Activated CD4-positive, alpha-beta T cell treated with anti-CD3 and anti-CD28 coated beads for 24 hours (primary cell): Measurements from ENCODE around the gene NUS1.
A peak's percentile ranks its signal among the peaks of the same experiment; 100 is the strongest.
"Not testable (repeated sequence)": the region's sequence is repeated elsewhere in the genome, so short reads cannot be mapped to it uniquely, and the experiment has no call there.

ENCODE experiments used
- DNase-seq, 2 donors: peaks; one replicate each; pipeline ENCODE4 v3.0.0-alpha.2; 2020; ENCODE audit warnings: low read depth in 2 of 2

NUS1 gene

DNA sequence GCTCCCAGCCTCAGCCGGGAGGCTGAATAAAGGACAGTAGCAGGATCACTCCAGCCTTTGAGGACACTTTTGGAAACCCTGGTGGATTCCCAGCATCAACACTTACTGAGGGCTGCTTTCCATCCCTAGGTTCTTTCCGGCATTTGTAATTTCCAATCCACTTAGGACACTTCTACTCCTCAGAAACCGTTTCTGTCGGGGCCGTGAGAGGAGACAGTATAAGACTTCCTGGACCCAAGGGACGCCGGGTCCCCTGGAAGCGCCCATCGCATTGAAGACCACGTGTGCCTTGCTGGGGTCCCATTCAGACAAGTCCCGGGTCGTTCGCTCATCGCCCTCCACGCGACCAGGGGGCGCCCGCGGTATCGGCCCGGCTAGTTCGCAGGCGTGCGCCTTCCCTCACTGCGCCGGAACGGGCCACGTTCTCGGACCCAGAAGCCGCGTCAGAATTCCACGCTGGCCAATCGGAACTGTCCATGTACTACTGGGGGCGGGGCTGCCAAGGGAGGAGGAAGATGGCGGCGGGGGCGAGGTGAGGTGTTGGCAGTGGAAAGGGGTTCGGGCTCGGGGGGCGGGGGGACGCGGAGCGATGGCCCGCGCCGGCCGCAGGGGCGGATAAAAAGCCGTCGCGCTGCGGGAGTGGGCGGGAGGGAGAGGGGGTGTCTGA, at the start of gene NUS1:
Gene NUS1 (plus strand): TSS at position 479 of the 667 bp plus-strand sequence. CDS start 202 bp downstream, outside the sequence.
- peak; percentile 96 to 98 for DNase-seq

DNA sequence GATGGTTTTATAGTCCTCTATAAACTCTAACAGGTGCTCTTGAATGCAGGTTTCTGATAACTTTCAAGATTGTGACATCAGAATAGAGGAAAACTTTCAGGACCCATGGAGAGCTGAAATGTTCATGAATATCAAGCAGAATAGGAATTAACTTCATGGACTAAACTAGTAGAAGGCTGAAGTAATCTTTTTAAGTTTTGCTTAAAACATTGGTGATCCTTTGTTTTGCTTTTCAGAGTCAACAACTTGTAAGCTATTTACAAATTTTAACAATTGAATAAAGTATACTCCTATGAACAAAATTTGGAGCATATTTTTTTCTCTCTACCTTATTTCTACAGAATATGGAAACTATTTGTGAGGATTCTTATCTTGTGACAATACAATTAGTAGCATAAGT, 47.7 kb upstream of the NUS1 start:
- no peak for DNase-seq

DNA sequence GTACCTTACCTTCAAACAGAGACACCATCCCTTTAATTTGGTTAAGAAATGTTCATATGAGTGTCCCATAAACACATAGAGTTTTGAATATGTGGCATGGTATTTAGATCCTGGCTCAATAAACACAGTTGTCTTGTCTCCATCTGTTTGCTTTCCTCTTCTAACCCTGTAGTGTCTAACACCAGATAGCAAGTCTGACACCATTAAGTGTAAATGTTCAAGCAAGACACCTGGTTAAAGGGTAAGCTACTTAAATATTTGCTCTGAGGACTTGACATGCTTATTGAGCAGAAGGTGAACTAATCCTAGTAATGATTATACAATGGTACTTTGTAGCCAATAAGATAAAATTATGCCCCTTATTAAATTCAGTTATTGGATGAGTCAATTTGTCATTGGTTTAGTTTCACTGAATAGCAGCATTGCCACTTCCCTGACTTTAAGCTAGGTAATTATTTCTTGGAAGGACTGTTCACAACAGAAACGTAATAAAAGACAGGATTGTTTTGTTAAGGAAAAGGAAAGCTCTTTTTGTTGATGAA, 46.1 kb upstream of the NUS1 start:
- no peak for DNase-seq

DNA sequence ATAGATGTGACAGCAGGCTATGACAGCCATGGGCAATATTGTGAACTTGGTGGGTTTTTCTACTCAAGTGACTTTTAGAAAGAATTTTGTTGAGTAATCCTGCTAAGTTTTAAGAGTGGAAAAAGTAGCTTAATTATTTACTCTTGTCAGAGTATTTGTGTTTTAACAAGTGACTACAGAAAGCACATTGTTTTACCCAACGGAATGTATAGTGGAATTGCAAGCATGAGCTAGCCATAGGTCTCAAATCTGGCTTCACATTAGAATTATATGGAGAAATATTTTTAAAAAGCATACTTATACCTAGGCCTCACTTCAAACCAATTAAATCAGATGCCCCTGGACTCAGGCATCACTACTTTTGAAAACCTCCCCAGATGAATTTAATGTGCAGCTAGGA, 37.5 kb upstream of the NUS1 start:
- DNase-seq, result no peak

DNA sequence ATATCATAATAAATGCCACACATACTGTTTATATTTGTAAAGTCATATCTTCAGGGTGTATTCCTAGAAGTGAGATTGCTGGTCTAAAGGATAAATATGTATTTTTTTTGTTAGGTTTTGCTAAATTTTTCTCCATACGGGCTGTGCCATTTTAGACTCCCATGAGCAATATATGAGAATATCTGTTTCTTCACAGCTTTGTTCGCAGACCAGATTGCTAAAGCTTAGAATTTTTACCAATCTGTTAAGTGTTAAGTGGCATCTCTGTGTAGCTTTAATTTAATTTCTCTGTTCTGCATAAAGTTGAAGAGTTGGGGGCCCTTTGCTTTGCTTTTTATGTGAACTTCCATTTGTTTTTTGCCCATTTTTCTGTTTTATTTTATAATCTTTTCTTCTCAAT, 32.3 kb upstream of the NUS1 start:
- DNase-seq, result no peak

DNA sequence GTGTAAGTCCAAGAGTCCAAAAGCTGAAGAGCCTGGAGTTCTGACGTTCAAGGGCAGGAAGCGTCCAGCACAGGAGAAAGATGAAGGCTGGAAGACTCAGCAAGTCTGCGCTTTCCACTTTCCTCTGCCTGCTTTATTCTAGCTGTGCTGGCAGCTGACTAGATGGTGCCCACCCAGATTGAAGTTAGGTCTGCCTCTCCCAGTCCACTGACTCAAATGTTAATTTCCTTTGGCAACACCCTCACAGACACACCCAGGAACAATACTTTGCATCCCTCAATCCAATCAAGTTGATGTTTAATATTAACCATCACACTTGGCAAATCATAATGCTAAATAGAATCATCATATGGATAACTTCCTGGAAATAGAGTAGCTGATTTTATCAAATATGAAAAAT, 23.3 kb upstream of the NUS1 start:
- DNase-seq, result not testable (repeated sequence)

DNA sequence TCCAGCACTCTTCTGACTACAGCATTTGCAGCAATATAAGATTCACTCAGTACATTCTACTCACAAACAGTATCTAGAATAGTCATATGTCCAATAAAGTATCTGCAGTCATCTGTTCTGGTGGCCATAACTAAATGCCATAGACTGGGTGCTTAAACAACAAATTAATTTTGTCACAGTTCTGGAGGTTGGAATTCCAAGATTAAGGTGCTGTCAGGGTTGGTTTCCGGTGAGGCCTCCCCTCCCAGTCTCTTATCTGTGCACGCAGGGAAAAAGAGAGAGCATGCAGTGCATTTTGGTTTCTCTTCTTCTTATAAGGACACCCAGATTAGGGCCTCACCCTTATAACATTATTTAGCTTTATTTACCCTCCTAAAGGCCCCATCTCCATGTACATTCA, 21.3 kb upstream of the NUS1 start:
- no peak for DNase-seq

DNA sequence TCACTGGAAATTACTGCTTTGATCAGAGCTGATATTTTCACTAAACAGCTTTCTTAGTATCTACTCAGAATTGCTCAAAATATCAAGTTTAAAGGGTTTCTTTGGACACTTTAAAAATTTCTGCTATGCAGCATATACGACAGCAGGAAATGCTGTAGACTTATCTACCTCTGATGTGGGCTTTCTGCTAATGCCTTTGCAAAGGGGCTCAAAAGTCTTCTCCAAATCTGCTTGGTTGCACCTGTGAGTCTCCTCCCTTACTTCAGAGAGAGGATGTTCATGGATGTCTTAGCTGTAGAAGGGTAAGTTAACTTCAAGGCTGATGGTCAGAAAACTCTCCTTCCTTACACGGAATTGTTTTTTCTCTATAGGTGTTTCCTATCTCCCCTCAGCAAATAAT, 19.9 kb upstream of the NUS1 start:
- DNase-seq, result no peak

DNA sequence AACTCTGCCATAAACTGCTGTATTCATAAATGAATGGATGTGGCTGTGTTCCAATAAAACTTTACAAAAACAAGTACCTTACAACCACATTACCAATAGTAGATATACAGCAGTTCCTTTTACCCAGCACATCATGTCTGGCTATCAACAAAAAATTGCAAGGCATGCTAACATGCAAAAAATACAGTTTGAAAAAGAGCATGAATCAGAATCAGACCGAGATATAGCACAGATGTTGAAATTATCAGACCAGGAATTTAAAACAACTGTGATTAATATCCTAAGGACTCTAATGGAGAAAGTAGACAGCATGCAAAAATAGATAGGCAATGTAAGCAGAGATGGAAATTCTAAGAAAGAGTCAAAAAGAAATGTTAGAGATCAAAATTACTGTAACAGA, 8.4 kb upstream of the NUS1 start:
- DNase-seq, result no peak

DNA sequence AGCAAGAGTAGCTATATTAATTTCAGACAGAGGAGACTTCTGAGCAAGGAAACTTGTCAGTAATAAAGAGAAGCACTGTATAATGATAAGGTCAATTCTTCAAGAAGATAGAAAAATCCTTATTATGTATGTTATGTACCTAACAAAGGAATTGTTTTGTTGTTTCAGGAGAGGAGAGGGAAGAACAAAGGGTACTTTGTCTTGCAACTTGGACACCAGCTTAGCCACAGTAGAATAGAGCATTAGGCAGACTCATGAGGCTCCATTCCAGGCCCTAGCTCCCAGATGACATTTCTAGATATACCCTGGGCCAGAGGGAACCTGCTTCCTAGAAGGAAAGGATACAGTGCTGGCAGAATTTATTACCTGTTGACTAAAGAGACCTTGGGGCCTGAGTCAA, 6.5 kb upstream of the NUS1 start:
- no peak for DNase-seq

DNA sequence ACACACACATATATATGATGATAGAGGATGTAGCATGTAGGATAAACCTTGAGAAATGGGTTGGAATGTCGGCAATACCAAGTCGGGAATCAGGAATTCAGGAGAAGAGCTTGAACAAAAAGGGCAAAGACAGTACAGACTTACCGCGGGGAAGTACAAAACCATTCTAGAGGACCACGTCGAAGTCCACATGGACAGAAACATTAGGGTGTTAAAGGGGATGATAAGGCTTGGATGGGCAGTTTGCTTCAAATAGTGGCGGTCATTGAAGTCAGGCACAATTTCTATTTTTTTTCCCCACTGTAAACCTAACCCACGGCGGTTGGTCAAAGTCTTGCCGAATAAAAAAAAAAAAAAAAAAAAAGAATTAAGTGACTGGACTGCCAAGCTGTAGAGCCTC, 766 bp upstream of the NUS1 start:
- no peak for DNase-seq

DNA sequence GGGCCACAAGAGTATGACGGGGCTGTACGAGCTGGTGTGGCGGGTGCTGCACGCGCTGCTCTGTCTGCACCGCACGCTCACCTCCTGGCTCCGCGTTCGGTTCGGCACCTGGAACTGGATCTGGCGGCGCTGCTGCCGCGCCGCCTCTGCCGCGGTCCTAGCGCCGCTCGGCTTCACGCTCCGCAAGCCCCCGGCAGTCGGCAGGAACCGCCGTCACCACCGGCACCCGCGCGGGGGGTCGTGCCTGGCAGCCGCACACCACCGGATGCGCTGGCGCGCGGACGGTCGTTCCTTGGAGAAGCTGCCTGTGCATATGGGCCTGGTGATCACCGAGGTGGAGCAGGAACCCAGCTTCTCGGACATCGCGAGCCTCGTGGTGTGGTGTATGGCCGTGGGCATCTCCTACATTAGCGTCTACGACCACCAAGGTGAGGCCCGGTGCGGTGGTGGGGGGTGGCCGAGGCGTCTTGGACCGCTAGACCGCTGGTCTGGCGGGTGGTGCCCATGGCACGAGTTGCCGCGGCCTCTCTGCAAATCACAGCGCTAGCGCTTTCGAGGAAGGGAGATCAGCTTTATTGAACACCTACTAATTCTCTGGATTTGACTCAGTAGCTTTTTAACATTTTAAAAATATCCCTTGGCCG, 511 bp downstream of the NUS1 start:
- not testable (repeated sequence) for DNase-seq

DNA sequence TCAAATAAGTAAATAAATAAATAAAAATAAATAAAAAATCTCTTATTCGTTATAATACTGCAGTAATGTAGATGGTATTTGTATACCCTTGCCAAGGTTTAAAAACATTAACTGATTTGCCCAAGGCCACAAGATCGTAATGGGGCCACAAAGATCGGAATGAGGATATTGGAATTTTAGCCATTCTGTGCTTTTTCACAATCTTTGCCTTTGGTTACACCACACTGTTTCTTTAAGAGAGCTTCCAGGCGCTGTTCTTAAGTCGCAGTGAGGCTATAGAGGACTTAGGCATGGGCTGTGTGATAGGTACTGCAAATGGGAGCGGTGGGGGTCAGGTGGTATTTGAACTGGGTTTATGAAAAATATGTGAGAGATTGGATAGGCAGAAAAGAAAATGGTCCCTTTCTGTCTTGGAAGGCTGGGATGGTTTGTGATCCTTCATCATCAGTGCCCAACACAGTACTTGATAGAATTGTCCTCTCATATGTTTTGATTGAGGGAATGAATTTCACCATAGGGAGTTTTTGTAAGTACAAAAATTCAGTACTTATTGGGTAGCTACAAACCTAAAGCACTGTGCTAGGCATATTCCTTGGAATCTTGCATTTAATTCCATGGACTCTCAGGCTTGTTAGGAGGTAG, 1.4 kb downstream of the NUS1 start:
- no peak for DNase-seq

DNA sequence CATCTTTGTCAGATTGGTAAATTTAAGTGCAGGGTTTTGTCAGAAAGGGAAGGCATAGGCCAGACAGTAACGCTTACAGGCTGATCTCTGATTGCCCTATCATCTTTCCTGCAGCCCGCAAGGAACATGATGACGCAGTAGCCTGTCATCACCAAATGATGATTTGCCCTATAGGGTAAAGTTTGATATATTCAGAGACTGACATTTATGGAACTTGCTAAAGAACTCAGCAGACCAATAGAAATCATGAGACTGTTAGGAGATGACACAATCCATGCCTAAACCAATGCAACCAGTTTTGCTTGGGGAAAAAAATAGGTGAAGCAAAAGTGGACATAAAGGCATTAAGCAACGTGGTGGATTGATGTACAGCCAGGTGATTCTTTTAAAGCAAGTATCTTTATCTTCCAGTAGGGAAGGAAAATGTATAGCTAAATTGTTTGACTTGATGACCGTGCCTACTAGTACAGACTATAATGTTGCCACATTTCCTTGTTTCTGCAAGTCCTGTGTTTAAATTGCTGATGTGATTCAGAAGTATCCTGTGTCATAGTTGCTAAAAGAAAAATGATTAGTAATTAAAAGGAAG, 2.4 kb downstream of the NUS1 start:
- no peak for DNase-seq

DNA sequence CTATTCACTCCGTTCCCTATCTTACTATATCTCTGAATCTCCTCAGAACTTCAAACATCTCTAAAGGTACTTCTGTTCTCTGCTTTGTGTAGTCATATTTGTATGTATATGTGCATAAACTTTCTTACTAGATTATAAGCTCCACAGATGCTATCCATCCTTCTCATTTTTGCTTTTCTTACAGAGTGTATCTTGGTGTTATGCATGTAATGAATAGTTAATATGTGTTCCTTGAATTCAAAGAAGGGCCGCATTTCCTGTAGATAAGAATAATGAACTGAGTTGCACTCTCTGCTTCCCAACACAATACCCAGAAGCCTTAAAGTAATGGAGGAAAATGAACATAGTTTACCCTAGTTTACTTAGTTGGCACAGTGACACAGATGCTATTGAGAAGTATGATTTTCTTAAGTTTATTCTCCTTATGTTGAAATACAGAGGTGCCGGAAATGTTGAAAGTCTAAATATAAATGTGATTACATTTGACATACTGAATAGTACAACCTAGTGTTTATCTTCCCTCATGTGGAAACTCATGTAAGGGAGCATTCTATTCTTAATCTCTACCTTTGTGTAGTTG, 6.0 kb downstream of the NUS1 start:
- no peak for DNase-seq

DNA sequence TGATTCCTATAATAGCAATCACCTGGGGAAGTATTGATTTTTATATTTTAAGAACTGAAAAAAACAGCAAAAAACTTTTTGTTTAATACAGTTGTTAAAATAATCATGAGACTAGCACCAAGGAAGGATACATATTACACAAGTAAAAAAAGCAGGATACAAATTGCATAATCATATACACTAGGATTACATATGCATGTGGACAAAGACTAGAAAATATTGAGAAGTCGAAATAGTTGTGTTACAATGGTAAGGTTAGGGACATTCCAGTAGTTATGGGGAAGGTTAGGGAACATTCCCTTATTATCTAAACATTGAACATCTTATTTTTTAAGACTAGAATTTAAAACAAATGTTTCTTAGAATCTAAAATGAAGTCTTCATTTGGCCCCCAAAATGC, 9.5 kb downstream of the NUS1 start:
- no peak for DNase-seq

DNA sequence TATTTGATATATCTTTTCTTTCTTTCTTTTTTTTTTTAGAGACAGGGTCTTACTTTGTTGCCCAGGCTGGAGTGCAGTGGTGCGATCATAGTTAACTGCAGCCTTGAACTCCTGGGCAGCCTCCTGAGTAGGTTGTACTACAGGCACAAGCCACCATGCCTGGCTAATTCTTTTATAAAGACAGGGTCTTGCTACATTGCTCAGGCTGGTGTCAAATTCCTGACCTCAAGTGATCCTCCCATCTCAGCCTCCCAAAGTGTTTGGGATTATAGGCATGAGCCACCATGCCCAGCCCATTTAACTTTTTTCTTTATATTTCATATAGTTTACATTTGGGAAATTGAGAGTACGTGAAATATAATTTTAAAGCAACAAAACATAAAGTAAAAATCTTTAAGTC, 10.1 kb downstream of the NUS1 start:
- no peak for DNase-seq

DNA sequence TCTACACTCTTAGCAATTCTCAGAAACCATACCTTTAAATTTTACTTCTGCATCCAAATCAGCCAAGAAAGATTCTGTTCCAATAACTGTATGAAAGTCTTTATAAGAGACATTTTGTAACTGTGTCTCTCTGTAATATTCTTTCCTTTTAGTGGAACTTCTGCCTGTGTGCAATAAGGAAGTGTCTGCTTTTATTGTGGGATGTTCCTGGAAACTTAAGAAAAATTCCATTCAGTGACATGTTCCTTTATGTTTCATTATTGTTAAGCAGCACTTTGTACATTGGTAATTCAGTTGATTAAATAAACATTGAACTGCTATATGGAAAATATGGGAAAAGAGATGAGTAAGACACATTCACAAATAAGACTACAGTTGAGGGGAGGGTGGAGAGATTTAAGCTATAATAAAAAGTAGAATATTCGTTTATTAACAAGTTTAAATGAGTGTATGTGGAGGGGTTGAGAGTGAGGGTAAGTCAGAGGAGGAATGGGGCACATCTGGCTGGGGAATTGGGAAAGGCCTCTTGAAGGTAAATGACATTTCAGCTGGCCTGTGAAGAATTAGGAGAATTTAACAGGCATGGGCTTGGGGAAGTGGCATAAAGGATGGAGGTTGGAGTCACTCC, 11.9 kb downstream of the NUS1 start:
- DNase-seq, result no peak

DNA sequence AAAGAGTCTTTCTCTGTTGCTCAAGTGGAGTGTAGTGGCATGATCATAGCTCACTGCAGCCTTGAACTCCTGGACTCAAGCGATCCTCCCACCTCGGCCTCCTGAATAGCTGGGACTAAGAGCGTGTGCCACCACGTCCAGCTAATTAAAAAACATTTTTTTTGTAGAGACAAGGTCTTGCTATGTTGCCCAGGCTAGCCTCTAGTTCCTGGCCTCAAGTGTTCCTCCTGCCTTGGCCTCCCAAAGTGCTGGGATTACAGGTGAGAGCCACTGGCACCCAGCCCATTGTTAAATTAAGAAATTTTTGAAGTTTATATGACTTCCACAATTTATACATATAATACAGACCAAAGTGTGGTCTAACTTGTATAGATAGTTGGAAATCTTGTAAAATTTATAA, 14.3 kb downstream of the NUS1 start:
- DNase-seq, result not testable (repeated sequence)

DNA sequence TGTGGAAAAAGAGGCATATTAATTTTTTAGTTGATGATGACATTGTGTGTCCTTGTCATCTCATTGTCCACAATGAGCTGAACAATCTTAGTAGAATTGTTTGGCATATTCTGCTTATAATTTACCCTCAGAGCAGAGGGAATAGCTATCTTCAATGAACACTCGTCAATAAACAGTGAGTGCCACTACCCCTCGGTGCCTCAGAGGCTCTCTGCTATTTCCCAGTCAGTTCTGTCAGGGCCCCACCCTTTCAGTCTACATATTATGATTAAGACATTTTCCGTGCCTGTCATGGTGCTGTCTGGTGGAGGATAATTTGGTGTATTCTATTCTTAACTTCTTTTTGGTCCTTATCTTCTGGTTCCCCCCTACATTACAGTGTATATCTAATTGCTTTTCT, 31.2 kb downstream of the NUS1 start:
- no peak for DNase-seq

DNA sequence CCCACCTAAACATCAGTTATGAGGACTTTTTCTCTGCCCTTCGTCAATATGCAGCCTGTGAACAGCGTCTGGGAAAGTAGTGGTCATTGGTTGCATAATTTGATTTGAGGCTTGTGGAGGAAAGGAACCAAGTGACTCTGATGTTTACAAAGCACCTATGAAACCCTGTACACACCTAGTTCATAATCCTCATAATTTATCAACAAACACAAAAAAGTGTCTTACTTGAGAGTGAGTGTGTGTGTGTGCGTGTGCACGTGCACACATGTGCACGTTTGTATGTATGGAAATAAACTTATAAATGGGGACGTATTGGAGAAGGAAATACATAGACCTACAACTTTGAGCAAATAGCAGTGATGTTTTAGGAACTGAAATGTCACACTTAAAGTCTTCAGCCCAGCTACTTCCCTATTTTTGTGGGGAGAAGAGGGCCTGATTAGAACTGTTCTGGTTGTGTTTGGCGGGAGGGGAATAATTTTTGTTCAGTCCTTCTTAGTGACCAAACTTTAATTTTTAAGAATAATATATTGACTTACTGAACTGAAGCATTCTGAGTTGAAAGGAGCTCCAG, 31.8 kb downstream of the NUS1 start:
- not testable (repeated sequence) for DNase-seq
